HL-60 (cell line): ENCODE results near the gene SMARCA4.

ENCODE experiments used
- DNase-seq, 2 experiments: peaks; one replicate each; pipeline ENCODE4 v3.0.0-alpha.2; 2010 to 2020; ENCODE audit warnings: low read depth in 1 of 2, low spot score in 1 of 2
- H3K27ac ChIP-seq: fragments of 250-450 bp; sonication (Bioruptor Pico); replicated peaks from 2 replicates; pipeline ENCODE4 v1.5.1; 2020; ENCODE audit warnings: mild to moderate bottlenecking, moderate library complexity
- H3K27me3 ChIP-seq: fragments of 250-450 bp; sonication (Bioruptor Pico); 2 replicates; pipeline ENCODE4 v1.5.1; 2021; ENCODE audit warnings: mild to moderate bottlenecking, moderate library complexity; ENCODE audit not compliant: insufficient read depth, poor library complexity, severe bottlenecking
- H3K4me3 ChIP-seq: replicated peaks from 2 replicates; pipeline ENCODE4 v1.5.1; 2011; ENCODE audit warnings: mild to moderate bottlenecking, control low read depth, low read length; ENCODE audit not compliant: insufficient read depth
- GABPA ChIP-seq: IDR thresholded peaks from 2 replicates; pipeline ENCODE4 v1.6.1; 2012; ENCODE audit warnings: low read depth
- POLR2AphosphoS5 ChIP-seq: IDR thresholded peaks from 2 replicates; pipeline ENCODE4 v1.6.1; 2012; ENCODE audit warnings: low read depth
- SPI1 ChIP-seq: IDR thresholded peaks from 2 replicates; pipeline ENCODE4 v1.6.1; 2012; ENCODE audit warnings: low read depth, mild to moderate bottlenecking, borderline replicate concordance
- TF ChIP-seq, protein P1 (sequence below): IDR thresholded peaks from 2 replicates; pipeline ENCODE4 v1.6.1; 2012; ENCODE audit warnings: low read depth; ENCODE audit not compliant: insufficient replicate concordance
- TF ChIP-seq, protein P2 (sequence below): IDR thresholded peaks from one replicate; pipeline ENCODE4 v1.5.1; 2011; ENCODE audit warnings: low read length, control low read depth, inconsistent platforms; ENCODE audit not compliant: insufficient read depth

Gene SMARCA4

GRCh38 chr19:11041194-11041593 lies 80.4 kb downstream of the SMARCA4 start:
- no peak for DNase-seq
- Histone ChIP-seq H3K27ac (no peak overlapping the region), H3K4me3 (no peak overlapping the region), H3K27me3 (no peaks in the 10 kb centered on the region)
- TF ChIP-seq POLR2AphosphoS5 (no peak), GABPA (no peak), SPI1 (no peak)
- TF ChIP-seq, protein P1, sequence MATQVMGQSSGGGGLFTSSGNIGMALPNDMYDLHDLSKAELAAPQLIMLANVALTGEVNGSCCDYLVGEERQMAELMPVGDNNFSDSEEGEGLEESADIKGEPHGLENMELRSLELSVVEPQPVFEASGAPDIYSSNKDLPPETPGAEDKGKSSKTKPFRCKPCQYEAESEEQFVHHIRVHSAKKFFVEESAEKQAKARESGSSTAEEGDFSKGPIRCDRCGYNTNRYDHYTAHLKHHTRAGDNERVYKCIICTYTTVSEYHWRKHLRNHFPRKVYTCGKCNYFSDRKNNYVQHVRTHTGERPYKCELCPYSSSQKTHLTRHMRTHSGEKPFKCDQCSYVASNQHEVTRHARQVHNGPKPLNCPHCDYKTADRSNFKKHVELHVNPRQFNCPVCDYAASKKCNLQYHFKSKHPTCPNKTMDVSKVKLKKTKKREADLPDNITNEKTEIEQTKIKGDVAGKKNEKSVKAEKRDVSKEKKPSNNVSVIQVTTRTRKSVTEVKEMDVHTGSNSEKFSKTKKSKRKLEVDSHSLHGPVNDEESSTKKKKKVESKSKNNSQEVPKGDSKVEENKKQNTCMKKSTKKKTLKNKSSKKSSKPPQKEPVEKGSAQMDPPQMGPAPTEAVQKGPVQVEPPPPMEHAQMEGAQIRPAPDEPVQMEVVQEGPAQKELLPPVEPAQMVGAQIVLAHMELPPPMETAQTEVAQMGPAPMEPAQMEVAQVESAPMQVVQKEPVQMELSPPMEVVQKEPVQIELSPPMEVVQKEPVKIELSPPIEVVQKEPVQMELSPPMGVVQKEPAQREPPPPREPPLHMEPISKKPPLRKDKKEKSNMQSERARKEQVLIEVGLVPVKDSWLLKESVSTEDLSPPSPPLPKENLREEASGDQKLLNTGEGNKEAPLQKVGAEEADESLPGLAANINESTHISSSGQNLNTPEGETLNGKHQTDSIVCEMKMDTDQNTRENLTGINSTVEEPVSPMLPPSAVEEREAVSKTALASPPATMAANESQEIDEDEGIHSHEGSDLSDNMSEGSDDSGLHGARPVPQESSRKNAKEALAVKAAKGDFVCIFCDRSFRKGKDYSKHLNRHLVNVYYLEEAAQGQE = no peak
- TF ChIP-seq, protein P2, sequence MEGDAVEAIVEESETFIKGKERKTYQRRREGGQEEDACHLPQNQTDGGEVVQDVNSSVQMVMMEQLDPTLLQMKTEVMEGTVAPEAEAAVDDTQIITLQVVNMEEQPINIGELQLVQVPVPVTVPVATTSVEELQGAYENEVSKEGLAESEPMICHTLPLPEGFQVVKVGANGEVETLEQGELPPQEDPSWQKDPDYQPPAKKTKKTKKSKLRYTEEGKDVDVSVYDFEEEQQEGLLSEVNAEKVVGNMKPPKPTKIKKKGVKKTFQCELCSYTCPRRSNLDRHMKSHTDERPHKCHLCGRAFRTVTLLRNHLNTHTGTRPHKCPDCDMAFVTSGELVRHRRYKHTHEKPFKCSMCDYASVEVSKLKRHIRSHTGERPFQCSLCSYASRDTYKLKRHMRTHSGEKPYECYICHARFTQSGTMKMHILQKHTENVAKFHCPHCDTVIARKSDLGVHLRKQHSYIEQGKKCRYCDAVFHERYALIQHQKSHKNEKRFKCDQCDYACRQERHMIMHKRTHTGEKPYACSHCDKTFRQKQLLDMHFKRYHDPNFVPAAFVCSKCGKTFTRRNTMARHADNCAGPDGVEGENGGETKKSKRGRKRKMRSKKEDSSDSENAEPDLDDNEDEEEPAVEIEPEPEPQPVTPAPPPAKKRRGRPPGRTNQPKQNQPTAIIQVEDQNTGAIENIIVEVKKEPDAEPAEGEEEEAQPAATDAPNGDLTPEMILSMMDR = no peak

- Histone ChIP-seq H3K27ac (no peak overlapping the region), H3K4me3 (no peak overlapping the region), H3K27me3 (no peaks in the 10 kb centered on the region)
- DNase-seq = no peak
- no peak for TF ChIP-seq GABPA
- TF ChIP-seq, protein P2 = no peak
- TF ChIP-seq, protein P1 = no peak
- no peak for TF ChIP-seq POLR2AphosphoS5
- TF ChIP-seq SPI1 = no peak
Measured at GRCh38 chr19:11041966-11042627, 81.3 kb downstream of the SMARCA4 start.

- no peak overlapping the region for H3K27ac ChIP-seq
- no peak for DNase-seq
- TF ChIP-seq, protein P1 = no peak
- TF ChIP-seq, protein P2 = no peak
- TF ChIP-seq POLR2AphosphoS5 (no peak), SPI1 (no peak), GABPA (no peak)
Measured at GRCh38 chr19:11044431-11044830, 83.6 kb downstream of the SMARCA4 start.

More at GRCh38 chr19:11044431-11044830, 83.6 kb downstream of the SMARCA4 start:
- no peak overlapping the region for H3K4me3 ChIP-seq
- H3K27me3 ChIP-seq = no peaks in the 10 kb centered on the region
